HFF-Myc (cell line): ENCODE data around the gene KCNAB2.

Source experiments
- DNase-seq: peaks from one replicate; pipeline ENCODE4 v3.0.0-alpha.2; 2011; ENCODE audit warnings: low read depth; ENCODE audit errors: extremely low read depth
- H3K4me3 ChIP-seq: replicated peaks from 2 replicates; pipeline ENCODE4 v1.5.1; 2011; ENCODE audit warnings: low read depth, mild to moderate bottlenecking, control low read depth, low read length
- CTCF ChIP-seq: IDR thresholded peaks from 2 replicates; pipeline ENCODE4 v1.5.1; 2012; ENCODE audit warnings: mild to moderate bottlenecking, low read depth, low read length, control low read depth; ENCODE audit errors: missing control alignments

Gene KCNAB2

GRCh38 chr1:6085666-6086065 is 40.0 kb downstream of the KCNAB2 start:
- no peak overlapping the region for H3K4me3 ChIP-seq
- no peak for TF ChIP-seq CTCF
- no peak for DNase-seq

DNA sequence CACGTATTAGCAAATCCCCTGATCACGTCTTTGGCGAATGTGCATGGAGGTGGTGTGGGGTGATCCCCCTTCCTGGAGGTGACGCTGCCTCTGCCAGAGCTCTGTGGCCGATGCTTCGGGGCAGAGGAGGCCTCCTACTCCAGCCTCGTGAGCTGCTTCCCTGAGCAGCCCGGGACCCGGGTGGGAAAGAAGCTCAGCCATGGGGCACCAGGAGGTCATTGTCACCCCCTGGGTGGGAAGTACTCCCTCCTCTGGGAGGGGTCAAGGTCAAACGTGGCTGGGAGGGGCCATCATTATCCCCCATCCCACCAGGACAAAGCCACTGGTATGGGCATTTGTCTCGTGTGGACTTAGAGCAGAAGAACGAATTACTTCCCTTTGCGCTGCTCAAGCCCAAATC is 40.7 kb downstream of the KCNAB2 start:
- TF ChIP-seq CTCF: no peak
- DNase-seq: no peak
- H3K4me3 ChIP-seq: no peak overlapping the region

GRCh38 chr1:6086762-6087376 is 41.2 kb downstream of the KCNAB2 start:
- TF ChIP-seq CTCF: no peak
- no peak for DNase-seq
- no peak overlapping the region for H3K4me3 ChIP-seq

DNA sequence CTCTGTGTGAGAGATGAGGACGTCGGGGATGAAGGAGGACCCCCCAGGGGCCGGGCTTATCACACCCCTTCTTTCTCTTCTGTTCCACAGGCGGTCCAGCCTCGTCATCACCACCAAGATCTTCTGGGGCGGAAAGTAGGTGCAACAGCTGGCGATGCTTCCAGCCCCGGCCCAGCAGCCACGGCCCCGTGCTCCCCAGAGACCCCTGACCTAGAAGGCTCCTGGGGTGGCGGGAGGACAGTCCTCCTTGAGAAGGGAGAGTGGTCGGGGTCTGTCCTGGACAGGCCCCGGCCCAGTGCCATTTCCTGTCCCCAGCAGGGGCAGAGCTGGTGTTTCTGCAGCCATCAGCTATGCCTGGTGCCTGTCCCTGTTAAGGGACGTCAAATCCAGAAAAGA is 41.7 kb downstream of the KCNAB2 start:
- no peak for TF ChIP-seq CTCF
- no peak for DNase-seq
- no peak overlapping the region for H3K4me3 ChIP-seq

DNA sequence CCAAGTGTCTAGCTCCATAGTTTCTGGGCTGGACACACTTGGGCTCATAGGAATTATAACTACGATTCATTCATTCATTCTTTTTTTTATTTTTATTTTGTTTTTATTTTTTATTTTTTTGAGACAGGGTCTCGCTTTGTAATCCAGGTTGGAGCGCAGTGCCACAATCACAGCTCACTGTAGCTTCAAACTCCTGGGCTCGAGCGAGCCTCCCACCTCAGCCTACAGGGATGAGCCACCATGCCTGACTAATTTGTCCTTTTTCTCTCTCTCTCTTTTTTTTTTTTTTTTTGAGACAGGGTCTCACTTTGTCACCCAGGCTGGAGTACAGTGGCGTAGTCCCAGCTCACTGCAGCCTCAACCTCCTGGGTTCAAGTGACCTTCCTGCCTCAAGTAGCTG is 42.3 kb downstream of the KCNAB2 start:
- no peak for TF ChIP-seq CTCF
- no peak for DNase-seq
- no peak overlapping the region for H3K4me3 ChIP-seq

- no peak for TF ChIP-seq CTCF
- DNase-seq: no peak
- no peak overlapping the region for H3K4me3 ChIP-seq
Observed at GRCh38 chr1:6088956-6089355, 43.3 kb downstream of the KCNAB2 start.

GRCh38 chr1:6090288-6090687 is 44.6 kb downstream of the KCNAB2 start:
- no peak for TF ChIP-seq CTCF
- DNase-seq: no peak
- H3K4me3 ChIP-seq: no peak overlapping the region
